ENCODE data around the gene P2RY13. TPM values are rescaled to one million over a fixed set of nuclear protein-coding genes. Genes with fewer than 3 reads are reported as not detected.

The P2RY13 gene
- total RNA-seq, 1 experiment from 2014 or later, result not detected

DNA sequence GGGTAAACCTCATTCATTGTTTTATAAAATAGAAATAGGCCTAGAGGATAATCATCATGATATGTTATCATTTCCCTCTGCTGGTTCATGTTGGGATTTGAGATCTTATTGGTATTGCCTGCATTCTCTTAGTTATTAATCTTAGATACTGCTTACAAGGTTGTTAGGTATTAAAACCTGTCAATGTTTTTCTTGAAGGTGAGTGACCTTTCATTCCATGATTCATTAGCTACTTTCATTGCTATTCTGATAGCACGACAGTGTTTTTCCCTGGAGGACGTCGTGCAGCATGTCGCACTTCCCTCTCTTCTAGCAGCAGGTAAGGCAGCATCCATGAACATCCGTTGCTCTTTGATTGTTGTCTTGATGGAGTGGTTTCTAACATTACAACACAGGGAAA is 38.1 kb upstream of the P2RY13 start:
- Mint-ChIP-seq H3K36me3 (ENCODE audit: insufficient read depth, unreplicated experiment) (no peaks in the 10 kb centered on the region), H3K4me1 (ENCODE audit: insufficient read depth, unreplicated experiment) (no peaks in the 10 kb centered on the region), H3K4me3 (ENCODE audit: unreplicated experiment) (no peak overlapping the region), H3K9me3 (ENCODE audit: unreplicated experiment) (no peaks in the 10 kb centered on the region), H3K27me3 (ENCODE audit: insufficient read depth, unreplicated experiment) (no peaks in the 10 kb centered on the region), H3K27ac (ENCODE audit: low read depth, unreplicated experiment) (no peak overlapping the region)
- TF ChIP-seq, protein P1, sequence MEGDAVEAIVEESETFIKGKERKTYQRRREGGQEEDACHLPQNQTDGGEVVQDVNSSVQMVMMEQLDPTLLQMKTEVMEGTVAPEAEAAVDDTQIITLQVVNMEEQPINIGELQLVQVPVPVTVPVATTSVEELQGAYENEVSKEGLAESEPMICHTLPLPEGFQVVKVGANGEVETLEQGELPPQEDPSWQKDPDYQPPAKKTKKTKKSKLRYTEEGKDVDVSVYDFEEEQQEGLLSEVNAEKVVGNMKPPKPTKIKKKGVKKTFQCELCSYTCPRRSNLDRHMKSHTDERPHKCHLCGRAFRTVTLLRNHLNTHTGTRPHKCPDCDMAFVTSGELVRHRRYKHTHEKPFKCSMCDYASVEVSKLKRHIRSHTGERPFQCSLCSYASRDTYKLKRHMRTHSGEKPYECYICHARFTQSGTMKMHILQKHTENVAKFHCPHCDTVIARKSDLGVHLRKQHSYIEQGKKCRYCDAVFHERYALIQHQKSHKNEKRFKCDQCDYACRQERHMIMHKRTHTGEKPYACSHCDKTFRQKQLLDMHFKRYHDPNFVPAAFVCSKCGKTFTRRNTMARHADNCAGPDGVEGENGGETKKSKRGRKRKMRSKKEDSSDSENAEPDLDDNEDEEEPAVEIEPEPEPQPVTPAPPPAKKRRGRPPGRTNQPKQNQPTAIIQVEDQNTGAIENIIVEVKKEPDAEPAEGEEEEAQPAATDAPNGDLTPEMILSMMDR (IDR thresholded peaks at IDR 0.05; ENCODE audit: unreplicated experiment), result no peak
- intact Hi-C loops (cut with micrococcal nuclease), result no loop called here
- POLR2A ChIA-PET, result interaction anchor here (0.6 to 0.7 kb wide), 2 partner anchors 48 to 1947 kb away, joined by 3 to 4 read pairs; no protein-coding TSS in a partner anchor
- CTCF ChIA-PET, result interaction anchor here (1.2 kb wide), 1 partner anchor 41 kb away, joined by 3 read pairs; no protein-coding TSS in a partner anchor
- no TSS peak for BruUV-seq (replicated peaks)
- DNase-seq (ENCODE audit: unreplicated experiment), result no peak

DNA sequence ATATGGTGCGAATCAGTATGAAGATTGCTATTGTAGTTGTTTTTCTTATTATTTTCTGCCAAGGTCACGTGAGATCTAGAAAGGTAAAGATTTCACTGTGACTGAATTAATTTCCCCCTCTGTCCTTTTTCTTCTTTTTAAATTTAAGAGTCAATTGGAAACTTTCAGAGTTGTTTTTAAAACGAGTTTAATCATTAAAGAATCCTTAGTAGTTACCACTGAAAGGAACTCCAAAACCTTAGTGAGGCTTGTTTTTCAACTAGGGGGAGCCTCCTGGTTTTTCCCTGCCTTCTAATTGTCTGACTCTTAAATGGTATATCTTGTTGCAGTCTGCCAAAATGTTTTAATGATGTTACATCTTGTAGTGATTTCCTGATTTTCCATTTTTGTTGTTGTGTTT is 37.6 kb upstream of the P2RY13 start:
- CTCF ChIA-PET, result no interaction called here
- Mint-ChIP-seq H3K4me3 (ENCODE audit: unreplicated experiment) (no peak overlapping the region), H3K4me1 (ENCODE audit: insufficient read depth, unreplicated experiment) (no peaks in the 10 kb centered on the region), H3K27ac (ENCODE audit: low read depth, unreplicated experiment) (no peak overlapping the region), H3K27me3 (ENCODE audit: insufficient read depth, unreplicated experiment) (no peaks in the 10 kb centered on the region), H3K36me3 (ENCODE audit: insufficient read depth, unreplicated experiment) (no peaks in the 10 kb centered on the region), H3K9me3 (ENCODE audit: unreplicated experiment) (no peaks in the 10 kb centered on the region)
- POLR2A ChIA-PET, result interaction anchor here (0.6 to 0.7 kb wide), 2 partner anchors 48 to 1947 kb away, joined by 3 to 4 read pairs; no protein-coding TSS in a partner anchor
- intact Hi-C loops (cut with micrococcal nuclease), result no loop called here
- BruUV-seq (replicated peaks), result no TSS peak
- DNase-seq (ENCODE audit: unreplicated experiment), result no peak
- TF ChIP-seq, protein P1 (IDR thresholded peaks at IDR 0.05; ENCODE audit: unreplicated experiment), result no peak

DNA sequence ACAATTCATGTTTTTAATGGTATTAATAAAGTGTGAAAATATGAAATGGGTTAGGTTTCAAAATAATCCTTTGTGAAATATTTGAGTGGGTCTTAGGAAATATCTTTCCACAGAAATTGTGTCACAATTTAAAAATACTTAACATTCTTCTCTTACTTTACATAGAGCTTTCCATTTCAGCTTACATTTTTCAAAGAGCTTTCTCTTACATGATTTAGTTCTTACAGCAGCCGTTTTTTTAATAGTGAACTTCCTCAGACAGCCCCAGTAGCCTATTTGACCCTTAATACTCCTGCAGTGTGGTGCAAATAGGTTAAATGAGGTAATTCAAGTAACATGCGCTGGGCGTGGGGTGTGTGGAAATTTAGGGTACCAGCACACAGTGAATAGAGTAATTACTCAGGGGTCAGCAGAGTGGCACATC is 33.4 kb upstream of the P2RY13 start:
- intact Hi-C loops (cut with micrococcal nuclease), result no loop called here
- CTCF ChIA-PET, result no interaction called here
- H3K4me3 Mint-ChIP-seq (ENCODE audit: unreplicated experiment), result no peak overlapping the region
- no peaks in the 10 kb centered on the region for H3K36me3 Mint-ChIP-seq (ENCODE audit: insufficient read depth, unreplicated experiment)
- no TSS peak for BruUV-seq (replicated peaks)
- no peaks in the 10 kb centered on the region for H3K27me3 Mint-ChIP-seq (ENCODE audit: insufficient read depth, unreplicated experiment)
- POLR2A ChIA-PET, result no interaction called here
- no peaks in the 10 kb centered on the region for H3K4me1 Mint-ChIP-seq (ENCODE audit: insufficient read depth, unreplicated experiment)
- TF ChIP-seq, protein P1 (IDR thresholded peaks at IDR 0.05; ENCODE audit: unreplicated experiment), result no peak
- no peak overlapping the region for H3K27ac Mint-ChIP-seq (ENCODE audit: low read depth, unreplicated experiment)
- H3K9me3 Mint-ChIP-seq (ENCODE audit: unreplicated experiment), result no peaks in the 10 kb centered on the region
- DNase-seq (ENCODE audit: unreplicated experiment), result no peak

DNA sequence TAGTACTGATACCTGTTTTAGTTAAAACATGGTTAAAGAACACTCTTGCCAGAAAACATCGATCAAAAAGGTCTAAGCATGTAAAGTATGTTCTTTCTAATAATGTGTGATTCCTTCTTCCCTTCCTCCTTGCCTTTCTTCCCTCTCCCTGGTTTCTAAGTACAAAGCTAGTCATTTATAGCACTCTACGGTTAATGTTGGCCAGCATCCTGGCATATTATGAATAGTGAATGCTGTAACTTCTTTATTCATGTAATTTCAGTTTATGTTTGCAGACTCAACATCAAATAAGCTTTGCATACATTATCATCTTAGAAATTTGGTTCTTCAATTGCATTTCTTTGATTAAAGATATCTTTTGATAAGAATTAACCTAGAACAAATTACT is 28.1 kb upstream of the P2RY13 start:
- BruUV-seq (replicated peaks), result no TSS peak
- TF ChIP-seq, protein P1 (IDR thresholded peaks at IDR 0.05; ENCODE audit: unreplicated experiment), result no peak
- CTCF ChIA-PET, result interaction anchor here (0.6 to 0.9 kb wide), 2 partner anchors 81 to 201 kb away, joined by 4 read pairs; no protein-coding TSS in a partner anchor
- Mint-ChIP-seq H3K27me3 (ENCODE audit: insufficient read depth, unreplicated experiment) (no peaks in the 10 kb centered on the region), H3K27ac (ENCODE audit: low read depth, unreplicated experiment) (no peak overlapping the region), H3K4me1 (ENCODE audit: insufficient read depth, unreplicated experiment) (peaks cover 10% of the 10 kb centered on the region), H3K4me3 (ENCODE audit: unreplicated experiment) (no peak overlapping the region), H3K36me3 (ENCODE audit: insufficient read depth, unreplicated experiment) (no peaks in the 10 kb centered on the region), H3K9me3 (ENCODE audit: unreplicated experiment) (no peaks in the 10 kb centered on the region)
- intact Hi-C loops (cut with micrococcal nuclease), result no loop called here
- POLR2A ChIA-PET, result interaction anchor here (0.5 to 0.9 kb wide), 4 partner anchors 8 to 36 kb away, joined by 3 to 4 read pairs (median 3); no protein-coding TSS in a partner anchor
- no peak for DNase-seq (ENCODE audit: unreplicated experiment)
